Fibroblast of the conjunctiva (primary cell): Measurements from ENCODE around the gene EXOSC10.
A peak's percentile ranks its signal among the peaks of the same experiment; 100 is the strongest.

ENCODE experiments used
- DNase-seq: peaks from one replicate; pipeline ENCODE4 v3.0.0-alpha.2; 2010; ENCODE audit warnings: low read depth

Gene EXOSC10

GRCh38 chr1:11099310-11100148, at the start of gene EXOSC10:
TSS of gene EXOSC10 (minus strand) at chr1:11099869. CDS start at chr1:11099831, 38 bp downstream.
- peak; percentile 80 for DNase-seq

GRCh38 chr1:11147197-11147770, 47.6 kb upstream of the EXOSC10 start:
- no peak for DNase-seq

- DNase-seq, result no peak
Measured at GRCh38 chr1:11145741-11146140, 46.1 kb upstream of the EXOSC10 start.

GRCh38 chr1:11144570-11145256, 45.0 kb upstream of the EXOSC10 start:
- DNase-seq, result no peak

- no peak for DNase-seq
Measured at GRCh38 chr1:11143907-11144306, 44.2 kb upstream of the EXOSC10 start.

- DNase-seq, result no peak
Measured at GRCh38 chr1:11143401-11143800, 43.7 kb upstream of the EXOSC10 start.

- no peak for DNase-seq
Measured at GRCh38 chr1:11142618-11143391, 43.1 kb upstream of the EXOSC10 start.

- DNase-seq, result no peak
Measured at GRCh38 chr1:11138952-11139351, 39.3 kb upstream of the EXOSC10 start.

GRCh38 chr1:11138029-11138428, 38.4 kb upstream of the EXOSC10 start:
- DNase-seq, result no peak

- no peak for DNase-seq
Measured at GRCh38 chr1:11134898-11135266, 35.2 kb upstream of the EXOSC10 start.

- peak; percentile 53 for DNase-seq
Measured at GRCh38 chr1:11134251-11134897, 34.7 kb upstream of the EXOSC10 start.

GRCh38 chr1:11132563-11133293, 33.1 kb upstream of the EXOSC10 start:
- DNase-seq, result peak; percentile 53

GRCh38 chr1:11131816-11132215, 32.1 kb upstream of the EXOSC10 start:
- DNase-seq, result no peak

GRCh38 chr1:11130406-11130805, 30.7 kb upstream of the EXOSC10 start:
- no peak for DNase-seq

- DNase-seq, result no peak
Measured at GRCh38 chr1:11129649-11130390, 30.2 kb upstream of the EXOSC10 start.

GRCh38 chr1:11126569-11126968, 26.9 kb upstream of the EXOSC10 start:
- peak; percentile 87 for DNase-seq

- DNase-seq, result no peak
Measured at GRCh38 chr1:11125931-11126330, 26.3 kb upstream of the EXOSC10 start.

- DNase-seq, result no peak
Measured at GRCh38 chr1:11124965-11125364, 25.3 kb upstream of the EXOSC10 start.

- DNase-seq, result no peak
Measured at GRCh38 chr1:11116318-11116717, 16.6 kb upstream of the EXOSC10 start.

- DNase-seq, result no peak
Measured at GRCh38 chr1:11114966-11115365, 15.3 kb upstream of the EXOSC10 start.
